Endothelial cell of umbilical vein (primary cell): ENCODE measurements around the gene SMG1. TPM values are rescaled to one million over a fixed set of nuclear protein-coding genes. Genes with fewer than 3 reads are reported as not detected.

ENCODE experiments used
- BruUV-seq: library from RNA; stranded (reverse); fragments of 400-500 nt; replicated peaks from 2 replicates; lab custom pipeline; 2021; lab: Mats Ljungman, UMichigan
- CTCF ChIA-PET: fragments of 300-600, 350-600 bp; sonication (Branson Sonifier 250); formaldehyde crosslinking; loops from one replicate; lab custom pipeline; 2021; ENCODE audit warnings: antibody characterized with exemption, inconsistent platforms; lab: Charles Lee
- POLR2A ChIA-PET: fragments of 300-600, 350-600 bp; sonication (Branson Sonifier 250); formaldehyde crosslinking; loops from one replicate; lab custom pipeline; 2021; ENCODE audit warnings: antibody characterized with exemption, inconsistent platforms; lab: Charles Lee
- DNase-seq: peaks from one replicate; pipeline ENCODE4 v3.0.0-alpha.2; 2011; ENCODE audit warnings: low read depth, low spot score
- FAIRE-seq: peaks from 2 replicates; lab custom pipeline; 2011; peaks lifted over from hg19 to GRCh38; lab: Jason Lieb, UNC
- H2AFZ ChIP-seq: 2 replicates; pipeline ENCODE4 v1.6.0; 2012; ENCODE audit warnings: low read depth, low read length, control low read depth, inconsistent platforms
- H3K27ac ChIP-seq: 2 replicates; pipeline ENCODE4 v1.5.1; 2011; ENCODE audit warnings: low read depth, mild to moderate bottlenecking, control low read depth, low read length, moderate library complexity; ENCODE audit not compliant: insufficient read depth
- H3K27me3 ChIP-seq, 2 experiments: 2 replicates each; pipeline versions ENCODE4 v1.6.0 to v1.6.1; 2011; ENCODE audit warnings: low read length in 2 of 2, mixed read lengths in 1 of 2; ENCODE audit not compliant: control insufficient read depth in 2 of 2, insufficient read depth in 2 of 2
- H3K36me3 ChIP-seq, 2 experiments: 2 replicates in 1 of 2; 3 replicates in 1 of 2; pipeline ENCODE4 v1.5.1; 2011; ENCODE audit warnings: low read length in 2 of 2, mild to moderate bottlenecking in 1 of 2, moderate library complexity in 1 of 2; ENCODE audit not compliant: control insufficient read depth in 2 of 2, insufficient read depth in 2 of 2; ENCODE audit errors: extremely low read depth in 1 of 2
- H3K4me1 ChIP-seq: 3 replicates; pipeline ENCODE4 v1.5.1; 2011; ENCODE audit warnings: mild to moderate bottlenecking, low read length; ENCODE audit not compliant: control insufficient read depth, insufficient read depth; ENCODE audit errors: extremely low read depth
- H3K4me2 ChIP-seq: 2 replicates; pipeline ENCODE4 v1.6.1; 2011; ENCODE audit warnings: low read length, control low read depth, mixed read lengths; ENCODE audit not compliant: insufficient read depth
- H3K4me3 ChIP-seq, 3 experiments: fragments of 200-600 bp in 1 of 3; sonication (generic), shearing (Covaris generic) in 1 of 3; replicated peaks in 1 of 3; 2 replicates each; pipeline ENCODE4 v1.5.1; 2011 to 2016; ENCODE audit warnings: control low read depth in 3 of 3, low read length in 3 of 3, mild to moderate bottlenecking in 2 of 3, inconsistent platforms in 1 of 3, low read depth in 1 of 3, moderate library complexity in 1 of 3; ENCODE audit not compliant: insufficient read depth in 1 of 3
- H3K79me2 ChIP-seq: 2 replicates; pipeline ENCODE4 v1.6.0; 2012; ENCODE audit warnings: low read length, inconsistent platforms; ENCODE audit not compliant: control insufficient read depth, insufficient read depth
- H3K9ac ChIP-seq: replicated peaks from 2 replicates; pipeline ENCODE3; 2011; ENCODE audit warnings: low read length, control low read depth; ENCODE audit not compliant: insufficient read depth; ENCODE audit errors: extremely low read depth
- H3K9me1 ChIP-seq: replicated peaks from 3 replicates; pipeline ENCODE4 v1.6.0; 2011; ENCODE audit warnings: mild to moderate bottlenecking, low read length; ENCODE audit not compliant: control insufficient read depth, insufficient read depth; ENCODE audit errors: extremely low read depth
- H3K9me3 ChIP-seq: replicated peaks from 2 replicates; pipeline ENCODE4 v1.5.1; 2012; ENCODE audit warnings: low read length, inconsistent platforms; ENCODE audit not compliant: control insufficient read depth, insufficient read depth
- H4K20me1 ChIP-seq: replicated peaks from 2 replicates; pipeline ENCODE3; 2011; ENCODE audit warnings: mild to moderate bottlenecking, low read length; ENCODE audit not compliant: control insufficient read depth, insufficient read depth; ENCODE audit errors: extremely low read depth
- CTCF ChIP-seq, 2 donors: IDR thresholded peaks; 1 replicate in 1 of 2; 2 replicates in 1 of 2; pipeline ENCODE4 v1.5.1; 2011; ENCODE audit warnings: low read length in 2 of 2, mild to moderate bottlenecking in 2 of 2, moderate library complexity in 2 of 2, control low read depth in 1 of 2, inconsistent platforms in 1 of 2, low read depth in 1 of 2; ENCODE audit not compliant: insufficient read depth in 1 of 2; ENCODE audit errors: extremely low read depth in 1 of 2
- EZH2 ChIP-seq: IDR thresholded peaks from 2 replicates; pipeline ENCODE4 v1.6.1; 2012; ENCODE audit warnings: borderline replicate concordance, low read depth, mild to moderate bottlenecking, moderate library complexity, low read length, inconsistent platforms; ENCODE audit not compliant: severe bottlenecking
- FOS ChIP-seq: IDR thresholded peaks from 2 replicates; pipeline ENCODE4 v1.6.1; 2011; ENCODE audit warnings: mild to moderate bottlenecking, low read length, moderate library complexity, borderline replicate concordance; ENCODE audit not compliant: insufficient read depth
- GATA2 ChIP-seq: IDR thresholded peaks from 2 replicates; pipeline ENCODE4 v1.7.0; 2011; ENCODE audit warnings: low read depth, mild to moderate bottlenecking, moderate library complexity, mixed read lengths, low read length; ENCODE audit not compliant: insufficient read length, insufficient read depth
- JUN ChIP-seq: IDR thresholded peaks from 2 replicates; pipeline ENCODE4 v1.6.1; 2011; ENCODE audit warnings: borderline replicate concordance, low read depth; ENCODE audit not compliant: insufficient read length, insufficient read depth
- MAX ChIP-seq: IDR thresholded peaks from 2 replicates; pipeline ENCODE4 v1.6.1; 2011; ENCODE audit not compliant: insufficient read depth, insufficient read length
- MYC ChIP-seq: IDR thresholded peaks from one replicate; pipeline ENCODE4 v1.6.1; 2011; ENCODE audit warnings: mild to moderate bottlenecking, low read depth, low read length
- POLR2A ChIP-seq: IDR thresholded peaks from 2 replicates; pipeline ENCODE4 v1.6.1; 2012; ENCODE audit warnings: low read depth, mild to moderate bottlenecking, control low read depth, low read length
- POLR2AphosphoS5 ChIP-seq: IDR thresholded peaks from 2 replicates; pipeline ENCODE4 v1.6.1; 2012; ENCODE audit warnings: low read depth, mild to moderate bottlenecking, control low read depth, low read length, moderate library complexity; ENCODE audit not compliant: insufficient read depth
- dilution Hi-C: fragments of 300-500 bp; cut with MboI; formaldehyde crosslinking; loops from one replicate; pipeline ENCODE4 v1.15.0; 2019; ENCODE audit warnings: low sequenced_read_pairs; ENCODE audit not compliant: extremely low pct_ligation_motif_present
- intact Hi-C: fragments of 100-400 bp; cut with micrococcal nuclease; formaldehyde crosslinking; loops from one replicate; pipeline ENCODE4 v1.10.0; 2022
- polyA plus RNA-seq, 4 experiments: library from polyadenylated mRNA; depleted of rRNA in 3 of 4; stranded (reverse) in 3 of 4; unstranded in 1 of 4; fragments of >200 nt; gene quantifications; 2 replicates each; pipeline versions ENCODE4 v1.2.1 to v1.2.3, GENCODE V29; 2011 to 2012; ENCODE audit warnings: missing spikeins in 1 of 4
- total RNA-seq: library from RNA; stranded (reverse); gene quantifications from 2 replicates; pipeline ENCODE4 v1.2.3, GENCODE V29; 2021

SMG1 gene
- total and polyA plus RNA-seq, 2 donors (not counting 3 experiments of a cell fraction or from before 2014, with no cell fraction given): 14.0 to 90.8 TPM

GRCh38 chr16:18842565-18842964, 83.6 kb downstream of the SMG1 start:
- no peak for FAIRE-seq
- Histone ChIP-seq H3K27me3 (no peaks in the 10 kb centered on the region), H3K4me2 (no peak overlapping the region), H3K79me2 (no peaks in the 10 kb centered on the region), H3K27ac (no peak overlapping the region), H3K36me3 (peaks cover 26 to 29% of the 10 kb centered on the region in 2 experiments), H3K9me1 (no peaks in the 10 kb centered on the region), H3K9me3 (no peaks in the 10 kb centered on the region), H3K4me3 (no peak overlapping the region), H3K9ac (no peak overlapping the region), H2AFZ (no peak overlapping the region), H4K20me1 (no peaks in the 10 kb centered on the region), H3K4me1 (no peaks in the 10 kb centered on the region)
- dilution Hi-C loops: no loop called here
- TF ChIP-seq CTCF (IDR thresholded peaks at IDR 0.05; ENCODE audit: extremely low read depth in 1 of 2, insufficient read depth in 1 of 2, low read depth in 1 of 2, low read length in 2 of 2) (no peak), JUN (no peak), MAX (no peak), EZH2 (no peak), GATA2 (no peak), POLR2A (no peak), MYC (no peak), POLR2AphosphoS5 (no peak), FOS (no peak)
- intact Hi-C loops: no loop called here
- CTCF ChIA-PET: interaction anchor here (1.1 kb wide), 1 partner anchor 12 kb away, joined by 3 read pairs; no protein-coding TSS in a partner anchor
- no peak for DNase-seq
- POLR2A ChIA-PET: interaction anchor here (0.8 kb wide), 1 partner anchor 42 kb away, joined by 3 read pairs; no protein-coding TSS in a partner anchor
- BruUV-seq: no TSS peak
